Measurements from ENCODE around the gene LPAR2. TPM values are rescaled to one million over a fixed set of nuclear protein-coding genes. Genes with fewer than 3 reads are reported as not detected.

LPAR2 gene
- polyA plus RNA-seq, 1 of the 3 experiments (the other 2 are of a cell fraction), result 4.5 TPM

DNA sequence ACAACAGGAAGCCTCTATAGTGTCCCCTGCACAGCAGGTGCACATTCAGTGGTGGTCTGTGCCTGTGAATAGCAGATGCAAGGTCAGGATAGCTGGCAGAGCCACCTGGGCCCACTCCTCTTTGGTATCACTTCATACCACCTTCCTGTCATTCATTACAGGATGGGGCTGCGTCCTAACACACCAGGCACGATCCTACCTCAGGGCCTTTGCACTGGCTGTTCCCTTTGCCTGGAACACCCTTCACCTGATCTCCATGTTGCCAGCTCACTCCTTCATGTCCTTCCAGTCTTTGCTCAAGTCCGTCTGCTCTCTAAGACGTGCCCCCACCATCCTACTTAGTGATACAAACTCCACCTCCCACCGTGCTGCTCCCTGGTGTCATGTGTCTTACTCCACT lies 4.6 kb upstream of the LPAR2 start:
- no peak overlapping the region for H2AFZ ChIP-seq (ENCODE audit: low read depth)
- no peaks in the 10 kb centered on the region for H3F3A ChIP-seq (replicated peaks; ENCODE audit: insufficient read depth)
- no peaks in the 10 kb centered on the region for H3K9me3 ChIP-seq
- no peaks in the 10 kb centered on the region for H3K9me2 ChIP-seq
- H3K9ac ChIP-seq, result no peak overlapping the region
- H3K27ac ChIP-seq (ENCODE audit: low read depth in 2 of 2, low read length in 1 of 2), result no peak overlapping the region
- H3K4me2 ChIP-seq, result no peak overlapping the region
- H3K79me2 ChIP-seq (ENCODE audit: insufficient read depth), result no peaks in the 10 kb centered on the region
- TF ChIP-seq RCOR1 (IDR thresholded peaks at IDR 0.05; ENCODE audit: low read length) (no peak), RAD21 (IDR thresholded peaks at IDR 0.05; ENCODE audit: low read length) (no peak), EZH2phosphoT487 (IDR thresholded peaks at IDR 0.05; ENCODE audit: borderline replicate concordance, low read depth) (no peak)
- H3K27me3 ChIP-seq (ENCODE audit: insufficient read depth), result no peaks in the 10 kb centered on the region
- ChIA-PET POLR2A (no interaction called here), CTCF (interaction anchor here (2.6 to 3.7 kb wide), 2 partner anchors 12 to 100 kb away, joined by 11 to 18 read pairs; partner anchors contain the start of gene GMIP)
- H3K4me3 ChIP-seq (ENCODE audit: low read depth in 2 of 2, low read length in 1 of 2), result no peak overlapping the region
- 82% methylated on average over 5 of the region's 5 CpGs for WGBS (ENCODE audit: low lambda C conversion rate)
- peaks cover 7 to 17% of the 10 kb centered on the region in 2 experiments for H3K36me3 ChIP-seq (replicated peaks in 1 of 2; ENCODE audit: control insufficient read depth in 1 of 2, insufficient read depth in 2 of 2, low read length in 1 of 2)
- H4K20me1 ChIP-seq (ENCODE audit: insufficient read depth), result no peaks in the 10 kb centered on the region
- no peak for DNase-seq
- H3K4me1 ChIP-seq (ENCODE audit: control insufficient read depth in 1 of 2, insufficient read depth in 2 of 2, low read depth in 1 of 2, low read length in 1 of 2), result no peaks in the 10 kb centered on the region; a peak in 1 of 4 replicates

DNA sequence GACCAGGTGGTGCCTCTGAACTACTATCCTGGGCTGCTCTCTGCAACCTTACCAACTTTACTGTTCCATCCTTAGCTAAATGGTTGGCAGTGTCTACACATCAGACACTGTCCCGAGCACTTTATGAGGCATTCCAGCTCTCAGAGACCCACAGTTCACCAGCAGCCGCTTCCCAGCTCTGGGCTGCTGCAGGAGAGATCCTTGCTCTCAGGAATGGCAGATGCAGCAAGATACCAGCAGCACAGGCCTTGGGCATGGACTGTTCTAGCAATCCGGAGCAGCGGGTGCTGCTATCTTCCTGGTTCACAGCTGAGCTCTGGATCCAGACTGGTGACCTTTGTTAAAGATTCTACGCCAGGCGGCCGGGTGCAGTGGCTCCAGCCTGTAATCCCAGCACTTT lies 3.3 kb upstream of the LPAR2 start:
- CTCF ChIA-PET, result interaction anchor here (0.7 to 6.1 kb wide), 4 partner anchors 10 to 99 kb away, joined by 4 to 28 read pairs (median 8); partner anchors contain the start of gene GMIP
- POLR2A ChIA-PET, result no interaction called here
- H4K20me1 ChIP-seq (ENCODE audit: insufficient read depth), result no peaks in the 10 kb centered on the region
- no peak overlapping the region for H3K4me2 ChIP-seq
- H3K27ac ChIP-seq (ENCODE audit: low read depth in 2 of 2, low read length in 1 of 2), result no peak overlapping the region
- no peak for TF ChIP-seq EP300 (IDR thresholded peaks at IDR 0.05; ENCODE audit: borderline replicate concordance in 1 of 2, low read depth in 1 of 2, low read length in 1 of 2)
- TF ChIP-seq, protein P1, sequence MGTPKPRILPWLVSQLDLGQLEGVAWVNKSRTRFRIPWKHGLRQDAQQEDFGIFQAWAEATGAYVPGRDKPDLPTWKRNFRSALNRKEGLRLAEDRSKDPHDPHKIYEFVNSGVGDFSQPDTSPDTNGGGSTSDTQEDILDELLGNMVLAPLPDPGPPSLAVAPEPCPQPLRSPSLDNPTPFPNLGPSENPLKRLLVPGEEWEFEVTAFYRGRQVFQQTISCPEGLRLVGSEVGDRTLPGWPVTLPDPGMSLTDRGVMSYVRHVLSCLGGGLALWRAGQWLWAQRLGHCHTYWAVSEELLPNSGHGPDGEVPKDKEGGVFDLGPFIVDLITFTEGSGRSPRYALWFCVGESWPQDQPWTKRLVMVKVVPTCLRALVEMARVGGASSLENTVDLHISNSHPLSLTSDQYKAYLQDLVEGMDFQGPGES (IDR thresholded peaks at IDR 0.05; ENCODE audit: low read depth, low read length), result no peak
- H3K9me3 ChIP-seq, result no peaks in the 10 kb centered on the region
- H3K4me3 ChIP-seq (ENCODE audit: low read depth in 2 of 2, low read length in 1 of 2), result no peak overlapping the region
- H3K27me3 ChIP-seq (ENCODE audit: insufficient read depth), result no peaks in the 10 kb centered on the region
- 100% methylated on average over 3 of the region's 7 CpGs for WGBS (ENCODE audit: low lambda C conversion rate)
- peaks cover 0 to 13% of the 10 kb centered on the region in 2 experiments; a peak in 1 of 4 replicates for H3K4me1 ChIP-seq (ENCODE audit: control insufficient read depth in 1 of 2, insufficient read depth in 2 of 2, low read depth in 1 of 2, low read length in 1 of 2)
- H3K9me2 ChIP-seq, result no peaks in the 10 kb centered on the region
- no peak for DNase-seq
- no peaks in the 10 kb centered on the region for H3F3A ChIP-seq (replicated peaks; ENCODE audit: insufficient read depth)
- no peak overlapping the region for H2AFZ ChIP-seq (ENCODE audit: low read depth)
- H3K9ac ChIP-seq, result no peak overlapping the region
- peaks cover 7 to 14% of the 10 kb centered on the region in 2 experiments for H3K36me3 ChIP-seq (replicated peaks in 1 of 2; ENCODE audit: control insufficient read depth in 1 of 2, insufficient read depth in 2 of 2, low read length in 1 of 2)
- no peaks in the 10 kb centered on the region for H3K79me2 ChIP-seq (ENCODE audit: insufficient read depth)

DNA sequence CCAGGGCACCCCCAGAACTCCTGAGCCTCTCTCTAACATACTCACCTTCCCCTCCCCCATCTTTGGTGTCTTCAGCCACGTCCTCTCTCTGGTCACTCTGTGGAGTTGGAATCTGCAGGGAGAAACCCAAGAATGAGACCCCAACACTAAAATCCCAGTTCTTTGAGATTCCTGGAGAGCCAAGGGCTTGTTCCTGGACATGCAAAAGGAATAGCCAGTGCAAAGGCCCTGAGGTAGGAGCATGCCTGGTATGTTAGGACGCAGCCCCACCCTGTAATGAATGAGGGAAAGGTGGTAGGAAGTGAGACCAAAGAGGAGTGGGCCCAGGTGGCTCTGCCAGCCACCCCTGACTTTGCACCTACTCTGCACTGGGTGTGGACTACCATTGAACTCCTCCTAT lies 2.4 kb upstream of the LPAR2 start:
- CTCF ChIA-PET, result interaction anchor here (1.5 to 6.1 kb wide), 3 partner anchors 10 to 98 kb away, joined by 5 to 28 read pairs (median 17); partner anchors contain the start of gene GMIP

More for the DNA sequence above, 2.4 kb upstream of the LPAR2 start:
- Histone ChIP-seq H3F3A (replicated peaks; ENCODE audit: insufficient read depth) (no peaks in the 10 kb centered on the region), H3K27me3 (ENCODE audit: insufficient read depth) (no peaks in the 10 kb centered on the region), H3K4me2 (no peak overlapping the region), H3K4me3 (ENCODE audit: low read depth in 2 of 2, low read length in 1 of 2) (no peak overlapping the region), H3K36me3 (replicated peaks in 1 of 2; ENCODE audit: control insufficient read depth in 1 of 2, insufficient read depth in 2 of 2, low read length in 1 of 2) (peaks cover 7 to 11% of the 10 kb centered on the region in 2 experiments), H3K9me3 (no peaks in the 10 kb centered on the region), H3K9ac (no peak overlapping the region), H2AFZ (ENCODE audit: low read depth) (no peak overlapping the region), H3K27ac (ENCODE audit: low read depth in 2 of 2, low read length in 1 of 2) (no peak overlapping the region), H3K4me1 (ENCODE audit: control insufficient read depth in 1 of 2, insufficient read depth in 2 of 2, low read depth in 1 of 2, low read length in 1 of 2) (peaks cover 0 to 13% of the 10 kb centered on the region in 2 experiments; a peak in 1 of 4 replicates), H3K79me2 (ENCODE audit: insufficient read depth) (no peaks in the 10 kb centered on the region), H3K9me2 (no peaks in the 10 kb centered on the region), H4K20me1 (ENCODE audit: insufficient read depth) (no peaks in the 10 kb centered on the region)
- 100% methylated on average over 2 of the region's 2 CpGs for WGBS (ENCODE audit: low lambda C conversion rate)
- POLR2A ChIA-PET, result no interaction called here
- no peak for DNase-seq
- TF ChIP-seq TEAD4 (IDR thresholded peaks at IDR 0.05; ENCODE audit: borderline replicate concordance, insufficient read depth) (no peak), FOSL2 (IDR thresholded peaks at IDR 0.05; ENCODE audit: borderline replicate concordance, low read depth) (no peak), GATA2 (CRISPR knock-in tag; IDR thresholded peaks at IDR 0.05) (no peak), NFIC (IDR thresholded peaks at IDR 0.05; ENCODE audit: borderline replicate concordance) (no peak), POLR2AphosphoS5 (IDR thresholded peaks at IDR 0.05; ENCODE audit: low read depth, low read length) (no peak), EP300 (IDR thresholded peaks at IDR 0.05; ENCODE audit: borderline replicate concordance in 1 of 2, low read depth in 1 of 2, low read length in 1 of 2) (no peak)
- TF ChIP-seq, protein P2, sequence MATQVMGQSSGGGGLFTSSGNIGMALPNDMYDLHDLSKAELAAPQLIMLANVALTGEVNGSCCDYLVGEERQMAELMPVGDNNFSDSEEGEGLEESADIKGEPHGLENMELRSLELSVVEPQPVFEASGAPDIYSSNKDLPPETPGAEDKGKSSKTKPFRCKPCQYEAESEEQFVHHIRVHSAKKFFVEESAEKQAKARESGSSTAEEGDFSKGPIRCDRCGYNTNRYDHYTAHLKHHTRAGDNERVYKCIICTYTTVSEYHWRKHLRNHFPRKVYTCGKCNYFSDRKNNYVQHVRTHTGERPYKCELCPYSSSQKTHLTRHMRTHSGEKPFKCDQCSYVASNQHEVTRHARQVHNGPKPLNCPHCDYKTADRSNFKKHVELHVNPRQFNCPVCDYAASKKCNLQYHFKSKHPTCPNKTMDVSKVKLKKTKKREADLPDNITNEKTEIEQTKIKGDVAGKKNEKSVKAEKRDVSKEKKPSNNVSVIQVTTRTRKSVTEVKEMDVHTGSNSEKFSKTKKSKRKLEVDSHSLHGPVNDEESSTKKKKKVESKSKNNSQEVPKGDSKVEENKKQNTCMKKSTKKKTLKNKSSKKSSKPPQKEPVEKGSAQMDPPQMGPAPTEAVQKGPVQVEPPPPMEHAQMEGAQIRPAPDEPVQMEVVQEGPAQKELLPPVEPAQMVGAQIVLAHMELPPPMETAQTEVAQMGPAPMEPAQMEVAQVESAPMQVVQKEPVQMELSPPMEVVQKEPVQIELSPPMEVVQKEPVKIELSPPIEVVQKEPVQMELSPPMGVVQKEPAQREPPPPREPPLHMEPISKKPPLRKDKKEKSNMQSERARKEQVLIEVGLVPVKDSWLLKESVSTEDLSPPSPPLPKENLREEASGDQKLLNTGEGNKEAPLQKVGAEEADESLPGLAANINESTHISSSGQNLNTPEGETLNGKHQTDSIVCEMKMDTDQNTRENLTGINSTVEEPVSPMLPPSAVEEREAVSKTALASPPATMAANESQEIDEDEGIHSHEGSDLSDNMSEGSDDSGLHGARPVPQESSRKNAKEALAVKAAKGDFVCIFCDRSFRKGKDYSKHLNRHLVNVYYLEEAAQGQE (IDR thresholded peaks at IDR 0.05; ENCODE audit: low read depth, low read length), result no peak
